CD14-positive monocyte (primary cell): ENCODE data around the gene THBS2. TPM values are rescaled to one million over a fixed set of nuclear protein-coding genes. Genes with fewer than 3 reads are reported as not detected.
A peak's percentile ranks its signal among the peaks of the same experiment; 100 is the strongest.

Source experiments
- DNase-seq, 3 donors: peaks; one replicate each; pipeline ENCODE4 v3.0.0-alpha.2; 2011 to 2022
- H2AFZ ChIP-seq: 2 replicates; pipeline ENCODE4 v1.6.0; 2012; ENCODE audit warnings: mild to moderate bottlenecking, low read depth, low read length, inconsistent platforms; ENCODE audit not compliant: insufficient read depth, poor library complexity, severe bottlenecking
- H3K27ac ChIP-seq, 2 donors: 1 replicate in 1 of 2; 2 replicates in 1 of 2; pipeline ENCODE4 v1.5.1; 2012 to 2013; ENCODE audit warnings: low read length in 2 of 2, control low read depth in 1 of 2, inconsistent platforms in 1 of 2, low read depth in 1 of 2, mild to moderate bottlenecking in 1 of 2
- H3K27me3 ChIP-seq, 2 donors: one replicate each; pipeline versions ENCODE4 v1.6.0 to v1.6.1; 2011 to 2013; ENCODE audit warnings: low read length in 2 of 2; ENCODE audit not compliant: control insufficient read depth in 2 of 2, insufficient read depth in 2 of 2
- H3K36me3 ChIP-seq, 2 donors: replicated peaks in 1 of 2; 1 replicate in 1 of 2; 2 replicates in 1 of 2; pipeline versions ENCODE4 v1.5.1 to v1.6.1; 2012 to 2013; ENCODE audit warnings: low read length in 2 of 2, control low read depth in 1 of 2, inconsistent platforms in 1 of 2, mild to moderate bottlenecking in 1 of 2; ENCODE audit not compliant: insufficient read depth in 2 of 2, control insufficient read depth in 1 of 2
- H3K4me1 ChIP-seq, 2 donors: 1 replicate in 1 of 2; 2 replicates in 1 of 2; pipeline versions ENCODE4 v1.5.1 to v1.6.1; 2012 to 2013; ENCODE audit warnings: low read length in 2 of 2, control low read depth in 1 of 2, inconsistent platforms in 1 of 2, mild to moderate bottlenecking in 1 of 2, moderate library complexity in 1 of 2; ENCODE audit not compliant: insufficient read depth in 2 of 2, control insufficient read depth in 1 of 2
- H3K4me2 ChIP-seq: replicated peaks from 2 replicates; pipeline ENCODE3; 2012; ENCODE audit warnings: low read length, moderate library complexity, mild to moderate bottlenecking; ENCODE audit not compliant: poor library complexity, severe bottlenecking; ENCODE audit errors: extremely low read depth
- H3K4me3 ChIP-seq, 3 experiments: fragments of 200-600 bp in 1 of 3; sonication (generic) in 1 of 3; replicated peaks in 1 of 3; 1 replicate in 2 of 3; 2 replicates in 1 of 3; pipeline ENCODE4 v1.5.1; 2011 to 2013; ENCODE audit warnings: low read length in 3 of 3, mild to moderate bottlenecking in 3 of 3, control low read depth in 2 of 3, low read depth in 2 of 3, inconsistent platforms in 1 of 3, moderate library complexity in 1 of 3
- H3K79me2 ChIP-seq: 2 replicates; pipeline ENCODE4 v1.6.0; 2012; ENCODE audit warnings: mild to moderate bottlenecking, control low read depth, inconsistent platforms, low read length, moderate library complexity; ENCODE audit not compliant: insufficient read depth
- H3K9ac ChIP-seq: 2 replicates; pipeline ENCODE4 v1.6.0; 2017; ENCODE audit warnings: low read length, mild to moderate bottlenecking; ENCODE audit not compliant: insufficient read depth, poor library complexity, severe bottlenecking
- H3K9me3 ChIP-seq, 2 donors: replicated peaks in 1 of 2; 1 replicate in 1 of 2; 2 replicates in 1 of 2; pipeline versions ENCODE4 v1.5.1 to v1.6.1; 2012 to 2013; ENCODE audit warnings: low read length in 2 of 2, control low read depth in 1 of 2; ENCODE audit not compliant: control insufficient read depth in 1 of 2, insufficient read depth in 1 of 2
- H4K20me1 ChIP-seq: 2 replicates; pipeline ENCODE4 v1.6.0; 2012; ENCODE audit warnings: mild to moderate bottlenecking, low read length, control low read depth, moderate library complexity; ENCODE audit not compliant: insufficient read depth
- H3K27ac Mint-ChIP-seq, 7 donors: one replicate each; pipeline ENCODE4 v1.8.0; 2020; ENCODE audit warnings: mild to moderate bottlenecking in 7 of 7, mixed read lengths in 7 of 7, moderate library complexity in 6 of 7, inconsistent platforms in 2 of 7
- H3K27me3 Mint-ChIP-seq, 3 donors: one replicate each; pipeline ENCODE4 v1.8.0; 2021 to 2022; ENCODE audit warnings: low read depth in 3 of 3, mild to moderate bottlenecking in 3 of 3, mixed read lengths in 3 of 3, moderate library complexity in 3 of 3, inconsistent platforms in 1 of 3
- H3K36me3 Mint-ChIP-seq, 2 donors: one replicate each; pipeline ENCODE4 v1.8.0; 2020; ENCODE audit warnings: mixed read lengths in 2 of 2, inconsistent platforms in 1 of 2, mild to moderate bottlenecking in 1 of 2
- H3K4me1 Mint-ChIP-seq: one replicate; pipeline ENCODE4 v1.8.0; 2020; ENCODE audit warnings: mild to moderate bottlenecking, mixed read lengths
- H3K4me3 Mint-ChIP-seq, 2 donors: one replicate each; pipeline ENCODE4 v1.8.0; 2020; ENCODE audit warnings: mild to moderate bottlenecking in 2 of 2, mixed read lengths in 2 of 2, moderate library complexity in 1 of 2
- H3K9me3 Mint-ChIP-seq, 7 donors: one replicate each; pipeline ENCODE4 v1.8.0; 2020 to 2022; ENCODE audit warnings: mixed read lengths in 7 of 7, mild to moderate bottlenecking in 6 of 7, moderate library complexity in 6 of 7, inconsistent platforms in 2 of 7
- WGBS: methylation state at CpG from one replicate; pipeline ENCODE4 v1.1.5; 2013; ENCODE audit warnings: missing lambda C conversion rate; ENCODE audit not compliant: insufficient coverage; 5-methylcytosine and 5-hydroxymethylcytosine counted together
- intact Hi-C, 2 donors: fragments of 100-400 bp; cut with micrococcal nuclease; formaldehyde crosslinking; loops; one replicate each; pipeline versions ENCODE4 v1.15.0 to v1.15.1; 2023
- polyA plus RNA-seq, 3 donors: library from polyadenylated mRNA; depleted of rRNA in 1 of 3; unstranded in 2 of 3; stranded (reverse) in 1 of 3; fragments of 300-500 nt in 2 of 3; fragments of >200 nt in 1 of 3; fragmentation: Illumina TruSeq in 2 of 3; gene quantifications; 1 replicate in 2 of 3; 2 replicates in 1 of 3; pipeline ENCODE4 v1.2.3, GENCODE V29; 2012 to 2021
- TF ChIP-seq, protein P1 (sequence below): fragments of 200-600 bp; IDR thresholded peaks from one replicate; pipeline ENCODE4 v1.8.0; 2022; ENCODE audit warnings: antibody characterized with exemption, mild to moderate bottlenecking

Gene THBS2
- polyA plus RNA-seq, 3 donors = 0.01 to 0.03 TPM; not detected in 1

DNA sequence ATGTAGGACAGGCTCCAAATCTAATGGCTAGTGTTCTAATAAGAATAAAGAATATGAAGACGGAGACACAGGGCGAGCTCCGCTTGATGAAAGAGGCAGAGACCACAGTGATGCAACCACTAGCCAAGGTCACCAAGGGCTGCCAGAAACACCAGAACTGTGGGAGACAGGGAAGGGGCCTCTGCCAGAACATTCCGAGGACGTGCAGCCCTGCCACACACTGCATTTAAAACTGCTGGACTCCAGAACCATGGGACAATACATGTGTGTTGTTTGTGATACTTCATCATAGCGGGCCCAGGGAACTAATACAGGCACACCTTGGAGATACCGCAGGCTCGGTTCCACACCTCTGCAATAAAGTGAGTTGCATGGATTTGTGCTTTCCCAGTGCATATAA lies 2.9 kb upstream of the THBS2 start:
- H2AFZ ChIP-seq = no peak overlapping the region
- H3K36me3 ChIP-seq = no peaks in the 10 kb centered on the region
- peaks cover 0 to 16% of the 10 kb centered on the region in 2 donors for H3K4me1 ChIP-seq
- TF ChIP-seq, protein P1, sequence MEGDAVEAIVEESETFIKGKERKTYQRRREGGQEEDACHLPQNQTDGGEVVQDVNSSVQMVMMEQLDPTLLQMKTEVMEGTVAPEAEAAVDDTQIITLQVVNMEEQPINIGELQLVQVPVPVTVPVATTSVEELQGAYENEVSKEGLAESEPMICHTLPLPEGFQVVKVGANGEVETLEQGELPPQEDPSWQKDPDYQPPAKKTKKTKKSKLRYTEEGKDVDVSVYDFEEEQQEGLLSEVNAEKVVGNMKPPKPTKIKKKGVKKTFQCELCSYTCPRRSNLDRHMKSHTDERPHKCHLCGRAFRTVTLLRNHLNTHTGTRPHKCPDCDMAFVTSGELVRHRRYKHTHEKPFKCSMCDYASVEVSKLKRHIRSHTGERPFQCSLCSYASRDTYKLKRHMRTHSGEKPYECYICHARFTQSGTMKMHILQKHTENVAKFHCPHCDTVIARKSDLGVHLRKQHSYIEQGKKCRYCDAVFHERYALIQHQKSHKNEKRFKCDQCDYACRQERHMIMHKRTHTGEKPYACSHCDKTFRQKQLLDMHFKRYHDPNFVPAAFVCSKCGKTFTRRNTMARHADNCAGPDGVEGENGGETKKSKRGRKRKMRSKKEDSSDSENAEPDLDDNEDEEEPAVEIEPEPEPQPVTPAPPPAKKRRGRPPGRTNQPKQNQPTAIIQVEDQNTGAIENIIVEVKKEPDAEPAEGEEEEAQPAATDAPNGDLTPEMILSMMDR = no peak
- no peak overlapping the region for H3K27ac ChIP-seq
- H3K27me3 ChIP-seq = peaks cover 23 to 55% of the 10 kb centered on the region in 2 donors
- H3K27ac Mint-ChIP-seq = no peak overlapping the region
- H3K9ac ChIP-seq = no peak overlapping the region
- H3K9me3 ChIP-seq = peaks cover 0 to 7% of the 10 kb centered on the region in 2 donors
- H3K79me2 ChIP-seq = no peaks in the 10 kb centered on the region
- intact Hi-C loops = no loop called here
- peaks cover 0 to 6% of the 10 kb centered on the region in 2 donors for H3K36me3 Mint-ChIP-seq
- no peak overlapping the region for H3K4me2 ChIP-seq
- H3K4me3 ChIP-seq = no peak overlapping the region
- H3K27me3 Mint-ChIP-seq = peaks cover 46 to 61% (median 49%) of the 10 kb centered on the region in 3 donors
- H3K9me3 Mint-ChIP-seq = peaks cover 0 to 27% (median 8%) of the 10 kb centered on the region in 7 donors
- WGBS = 89% methylated on average over 6 of the region's 8 CpGs
- peak overlapping the region in 1 of 2 donors; percentile 68 for H3K4me3 Mint-ChIP-seq
- no peak for DNase-seq
- peaks cover 28% of the 10 kb centered on the region for H3K4me1 Mint-ChIP-seq
- H4K20me1 ChIP-seq = no peaks in the 10 kb centered on the region

DNA sequence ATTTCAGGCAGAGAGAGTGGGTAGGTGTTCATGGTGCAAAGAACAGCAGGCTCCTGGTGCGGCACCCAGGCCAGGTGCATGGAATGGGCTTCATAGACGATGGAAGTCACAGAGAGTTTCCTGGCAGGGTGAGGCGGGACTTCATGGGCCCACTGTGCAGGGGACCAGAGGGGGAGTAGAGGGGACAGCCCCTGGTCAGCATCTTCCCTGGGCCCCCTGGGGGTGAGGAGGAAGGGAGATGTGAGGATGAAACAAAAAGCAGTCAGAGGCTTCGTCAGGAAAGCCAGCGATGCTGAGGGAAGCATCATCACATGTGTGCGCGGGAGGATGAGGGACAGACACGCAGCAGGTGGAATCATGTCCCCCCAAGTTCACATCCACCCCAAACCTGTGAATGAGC lies 2.4 kb upstream of the THBS2 start:
- 97% methylated on average over 5 of the region's 8 CpGs for WGBS
- H3K36me3 Mint-ChIP-seq = peaks cover 0 to 6% of the 10 kb centered on the region in 2 donors

More for the DNA sequence above, 2.4 kb upstream of the THBS2 start:
- TF ChIP-seq, protein P1 = no peak
- H3K4me1 Mint-ChIP-seq = peaks cover 28% of the 10 kb centered on the region
- Histone ChIP-seq H2AFZ (no peak overlapping the region), H3K4me2 (no peak overlapping the region), H3K27me3 (peaks cover 28 to 59% of the 10 kb centered on the region in 2 donors), H3K79me2 (no peaks in the 10 kb centered on the region), H3K4me1 (peaks cover 0 to 16% of the 10 kb centered on the region in 2 donors), H3K4me3 (no peak overlapping the region), H3K36me3 (no peaks in the 10 kb centered on the region), H3K27ac (no peak overlapping the region), H3K9ac (no peak overlapping the region), H4K20me1 (no peaks in the 10 kb centered on the region), H3K9me3 (peaks cover 0 to 7% of the 10 kb centered on the region in 2 donors)
- no peak for DNase-seq
- peaks cover 0 to 28% (median 8%) of the 10 kb centered on the region in 7 donors for H3K9me3 Mint-ChIP-seq
- intact Hi-C loops = no loop called here
- H3K27ac Mint-ChIP-seq = peak overlapping the region in 1 of 7 donors; percentile 50
- H3K27me3 Mint-ChIP-seq = peaks cover 49 to 66% (median 53%) of the 10 kb centered on the region in 3 donors
- H3K4me3 Mint-ChIP-seq = peak overlapping the region in 1 of 2 donors; percentile 68
